ENCODE results near the gene RHBDL3. TPM values are rescaled to one million over a fixed set of nuclear protein-coding genes. Genes with fewer than 3 reads are reported as not detected.
A peak's percentile ranks its signal among the peaks of the same experiment; 100 is the strongest.
"Not testable (repeated sequence)": the region's sequence is repeated elsewhere in the genome, so short reads cannot be mapped to it uniquely, and the experiment has no call there.

RHBDL3 gene
- total and polyA plus RNA-seq, 2 donors (not counting 3 experiments of a cell fraction or from before 2014, with no cell fraction given) = 0.11 to 0.20 TPM

DNA sequence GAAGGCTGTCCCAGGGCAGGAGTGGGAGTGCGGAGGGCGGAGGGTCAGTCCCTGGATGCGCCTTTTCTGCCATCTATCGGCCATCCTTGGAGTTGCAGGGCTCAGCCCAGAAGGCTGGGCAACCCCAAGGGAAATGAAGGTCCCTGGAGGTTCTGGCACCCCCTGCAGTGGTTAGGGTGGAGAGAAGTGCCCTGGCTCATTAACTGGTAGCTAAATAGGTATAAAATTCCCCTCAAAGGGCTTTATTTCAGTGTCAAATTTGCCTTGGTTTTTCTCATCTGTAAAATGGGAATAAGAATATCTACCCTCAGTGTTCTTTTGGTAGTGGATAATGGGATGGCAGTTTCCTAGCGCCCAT lies 53.9 kb downstream of the RHBDL3 start:
- Histone ChIP-seq H2AFZ (ENCODE audit: low read depth, low read length) (no peak overlapping the region), H3K79me2 (ENCODE audit: control insufficient read depth, insufficient read depth, low read length) (no peaks in the 10 kb centered on the region), H3K4me1 (ENCODE audit: control insufficient read depth, extremely low read depth, insufficient read depth, low read length) (no peaks in the 10 kb centered on the region), H4K20me1 (replicated peaks; ENCODE audit: control insufficient read depth, extremely low read depth, insufficient read depth, low read length) (no peaks in the 10 kb centered on the region), H3K9me3 (replicated peaks; ENCODE audit: control insufficient read depth, insufficient read depth, low read length) (no peaks in the 10 kb centered on the region), H3K9ac (replicated peaks; ENCODE audit: extremely low read depth, insufficient read depth, low read length) (no peak overlapping the region), H3K36me3 (ENCODE audit: control insufficient read depth in 2 of 2, extremely low read depth in 1 of 2, insufficient read depth in 2 of 2, low read length in 2 of 2) (no peaks in the 10 kb centered on the region), H3K9me1 (replicated peaks; ENCODE audit: control insufficient read depth, extremely low read depth, insufficient read depth, low read length) (no peaks in the 10 kb centered on the region), H3K4me3 (replicated peaks in 1 of 3; ENCODE audit: insufficient read depth in 1 of 3, low read depth in 1 of 3, low read length in 3 of 3) (no peak overlapping the region), H3K27ac (ENCODE audit: insufficient read depth, low read depth, low read length) (no peak overlapping the region), H3K27me3 (ENCODE audit: control insufficient read depth in 2 of 2, insufficient read depth in 2 of 2, low read length in 2 of 2) (peaks cover 5 to 8% of the 10 kb centered on the region in 2 experiments), H3K4me2 (ENCODE audit: insufficient read depth, low read length) (no peak overlapping the region)
- dilution Hi-C loops (cut with MboI; ENCODE audit: extremely low pct_ligation_motif_present, low sequenced_read_pairs) (no loop called here), intact Hi-C loops (cut with micrococcal nuclease) (loop anchor here (1.0 to 10.0 kb wide), 3 partner anchors 66 to 315 kb away; partner anchors contain the start of gene LRRC37B)
- ChIA-PET POLR2A (no interaction called here), CTCF (interaction anchor here (1.1 to 5.7 kb wide), 9 partner anchors 8 to 116 kb away, joined by 3 to 94 read pairs (median 7); no protein-coding TSS in a partner anchor)
- no TSS peak for BruUV-seq (replicated peaks)
- peak; percentile 57 for DNase-seq (ENCODE audit: low read depth, low spot score)
- TF ChIP-seq POLR2A (IDR thresholded peaks at IDR 0.05; ENCODE audit: low read depth, low read length) (no peak), CTCF (IDR thresholded peaks at IDR 0.05; ENCODE audit: extremely low read depth in 1 of 2, insufficient read depth in 1 of 2, low read depth in 1 of 2, low read length in 2 of 2) (peak; percentile 93 to 95)
- FAIRE-seq = peak; percentile 86

DNA sequence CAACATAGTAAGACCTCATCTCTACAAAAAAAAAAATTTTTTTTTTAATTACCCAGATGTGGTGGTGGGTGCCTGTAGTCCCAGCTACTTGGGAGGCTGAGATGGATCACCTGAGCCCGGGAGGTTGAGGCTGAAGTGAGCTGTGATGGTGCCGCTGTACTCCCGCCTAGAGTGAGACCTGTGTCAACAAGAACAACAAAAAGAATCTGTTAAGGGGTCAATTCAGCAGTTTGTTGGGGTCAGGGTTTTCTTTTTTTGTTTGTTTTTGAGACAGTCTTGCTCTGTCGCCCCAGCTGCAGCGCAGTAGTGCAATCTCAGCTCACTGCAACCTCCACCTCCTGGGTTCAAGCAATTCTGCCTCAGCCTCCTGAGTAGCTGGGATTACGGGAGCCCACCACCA lies 54.4 kb downstream of the RHBDL3 start:
- CTCF ChIA-PET = interaction anchor here (1.1 to 5.7 kb wide), 7 partner anchors 9 to 116 kb away, joined by 3 to 57 read pairs (median 4); no protein-coding TSS in a partner anchor
- H3K9me1 ChIP-seq (replicated peaks; ENCODE audit: control insufficient read depth, extremely low read depth, insufficient read depth, low read length); POLR2A ChIA-PET; H3K9ac ChIP-seq (replicated peaks; ENCODE audit: extremely low read depth, insufficient read depth, low read length); H3K9me3 ChIP-seq (replicated peaks; ENCODE audit: control insufficient read depth, insufficient read depth, low read length); H3K27ac ChIP-seq (ENCODE audit: insufficient read depth, low read depth, low read length); dilution Hi-C loops (cut with MboI; ENCODE audit: extremely low pct_ligation_motif_present, low sequenced_read_pairs); DNase-seq (ENCODE audit: low read depth, low spot score); H3K36me3 ChIP-seq (ENCODE audit: control insufficient read depth in 2 of 2, extremely low read depth in 1 of 2, insufficient read depth in 2 of 2, low read length in 2 of 2); H3K27me3 ChIP-seq (ENCODE audit: control insufficient read depth in 2 of 2, insufficient read depth in 2 of 2, low read length in 2 of 2); H3K79me2 ChIP-seq (ENCODE audit: control insufficient read depth, insufficient read depth, low read length); H3K4me1 ChIP-seq (ENCODE audit: control insufficient read depth, extremely low read depth, insufficient read depth, low read length); BruUV-seq (replicated peaks); H3K4me3 ChIP-seq (replicated peaks in 1 of 3; ENCODE audit: insufficient read depth in 1 of 3, low read depth in 1 of 3, low read length in 3 of 3); intact Hi-C loops (cut with micrococcal nuclease); H3K4me2 ChIP-seq (ENCODE audit: insufficient read depth, low read length); H2AFZ ChIP-seq (ENCODE audit: low read depth, low read length); H4K20me1 ChIP-seq (replicated peaks; ENCODE audit: control insufficient read depth, extremely low read depth, insufficient read depth, low read length): not testable (repeated sequence)
- peak; percentile 49 for FAIRE-seq

Data from endothelial cell of umbilical vein (primary cell).